Femur (tissue), 1 donor: ENCODE results near the gene PIK3R1.

Source experiments
- DNase-seq: peaks from one replicate; pipeline ENCODE4 v3.0.0-alpha.2; 2017

The PIK3R1 gene

DNA sequence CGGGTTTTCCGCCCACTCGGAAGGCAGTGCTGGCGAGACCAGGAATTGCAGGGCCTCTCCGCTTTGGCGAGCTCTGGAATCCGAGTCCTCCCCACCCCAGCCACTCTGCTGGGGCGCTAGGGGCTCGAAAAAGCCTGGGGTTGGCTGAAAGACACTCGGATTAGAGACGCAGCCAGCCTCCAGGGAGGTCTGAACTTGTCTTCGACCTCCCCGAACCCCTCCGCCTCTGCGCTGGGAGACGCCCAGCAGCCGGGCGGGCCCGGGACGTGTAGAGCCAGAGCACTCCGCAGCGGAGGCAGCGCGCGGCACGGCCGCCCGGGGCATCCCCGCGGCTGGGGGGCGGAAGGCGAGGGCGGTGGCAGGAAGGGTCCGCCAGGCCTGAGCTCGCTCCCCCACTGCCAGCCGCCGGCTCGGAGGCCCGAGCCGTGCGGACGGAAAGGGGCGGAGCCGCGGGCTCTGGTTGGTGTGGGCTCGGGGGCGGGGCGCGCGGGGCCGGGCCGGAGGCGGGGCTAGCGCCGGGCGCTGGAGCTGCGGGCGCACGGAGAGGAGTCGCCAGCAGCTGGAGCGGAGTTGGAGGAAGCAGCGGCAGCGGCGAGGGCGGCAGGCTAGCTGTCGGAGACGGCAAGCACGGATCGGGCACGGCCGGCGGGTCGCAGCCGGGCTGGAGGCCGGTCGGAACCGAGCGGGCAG is at the start of gene PIK3R1:
PIK3R1 (plus strand) TSS at position 549 of the 690 bp plus-strand sequence. CDS start 10,920 bp downstream, outside the sequence.
- peak; percentile 98 for DNase-seq

- no peak for DNase-seq
Observed at GRCh38 chr5:68167195-68167651, 48.3 kb upstream of the PIK3R1 start.

DNA sequence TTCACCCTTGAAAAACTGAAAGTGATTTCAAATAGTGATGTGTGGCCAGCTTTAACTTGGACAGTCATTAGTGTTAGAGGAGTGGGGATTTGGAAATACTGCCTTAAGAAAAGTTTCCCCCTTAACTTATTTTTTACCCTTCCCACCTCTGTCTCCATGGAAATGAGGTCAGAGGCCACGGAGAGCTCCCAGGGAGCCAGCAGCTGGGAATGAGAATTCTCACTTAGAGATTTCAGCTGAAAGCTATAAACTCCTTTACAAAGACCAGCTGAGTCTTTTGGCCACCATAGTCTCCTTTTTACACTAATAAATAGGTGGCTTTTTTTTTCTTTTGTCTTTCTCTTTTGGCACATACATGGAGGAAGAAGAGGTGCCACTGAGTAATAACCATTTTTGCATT is 45.7 kb upstream of the PIK3R1 start:
- peak; percentile 33 for DNase-seq

DNA sequence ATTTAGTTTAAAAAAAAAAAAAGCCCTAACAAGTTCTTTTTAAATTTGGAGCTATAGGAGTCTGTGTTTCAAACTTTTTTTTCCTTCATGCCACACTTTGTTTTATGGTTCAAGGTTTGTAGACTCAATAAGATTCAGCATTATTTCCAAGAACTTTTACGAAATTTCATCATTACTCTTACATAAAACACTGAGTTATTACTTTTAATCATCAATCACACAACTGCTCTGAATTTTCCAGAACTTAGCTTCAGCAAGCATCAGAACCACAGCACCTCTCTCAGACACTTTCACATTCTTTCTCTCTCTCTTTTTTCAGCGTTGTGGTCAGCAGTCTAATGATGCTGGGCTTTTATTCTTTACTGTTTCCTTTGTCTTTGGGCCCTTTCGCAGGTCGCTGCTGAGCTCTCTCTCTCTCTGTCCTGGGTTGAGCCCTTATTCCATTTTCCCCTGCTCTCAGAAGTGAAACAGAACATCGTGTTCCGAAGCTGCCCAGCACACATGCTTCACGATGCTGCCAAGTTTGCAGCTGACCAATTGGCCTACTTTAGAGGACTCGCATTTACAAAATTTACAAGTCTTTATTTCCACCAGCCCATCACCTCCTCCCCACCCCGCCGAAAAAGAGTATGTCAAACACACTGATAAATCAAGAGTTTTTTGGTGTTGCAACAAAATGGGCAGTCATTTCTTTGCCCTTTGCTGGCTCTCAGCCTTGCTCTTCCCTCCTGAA is 44.6 kb upstream of the PIK3R1 start:
- no peak for DNase-seq

GRCh38 chr5:68172314-68172713 is 43.2 kb upstream of the PIK3R1 start:
- no peak for DNase-seq

- no peak for DNase-seq
Observed at GRCh38 chr5:68173007-68173406, 42.5 kb upstream of the PIK3R1 start.

DNA sequence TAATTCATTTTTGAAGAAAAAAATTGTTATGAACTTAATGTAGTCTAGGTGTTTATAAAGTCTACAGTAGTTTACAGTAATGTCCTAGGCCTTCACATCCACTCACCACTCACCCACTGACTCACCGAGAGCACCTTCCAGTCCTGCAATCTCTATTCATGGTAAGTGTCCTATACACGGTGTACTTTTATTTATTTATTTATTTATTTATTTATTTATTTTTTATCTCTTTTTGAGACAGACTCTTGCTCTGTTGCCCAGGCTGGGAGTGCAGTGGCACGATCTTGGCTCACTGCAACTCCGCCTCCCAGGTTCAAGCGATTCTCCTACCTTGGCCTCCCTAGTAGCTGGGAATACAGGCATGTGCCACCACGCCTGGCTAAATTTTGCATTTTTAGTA is 39.3 kb upstream of the PIK3R1 start:
- DNase-seq = no peak

- no peak for DNase-seq
Observed at GRCh38 chr5:68176802-68177479, 38.6 kb upstream of the PIK3R1 start.

DNA sequence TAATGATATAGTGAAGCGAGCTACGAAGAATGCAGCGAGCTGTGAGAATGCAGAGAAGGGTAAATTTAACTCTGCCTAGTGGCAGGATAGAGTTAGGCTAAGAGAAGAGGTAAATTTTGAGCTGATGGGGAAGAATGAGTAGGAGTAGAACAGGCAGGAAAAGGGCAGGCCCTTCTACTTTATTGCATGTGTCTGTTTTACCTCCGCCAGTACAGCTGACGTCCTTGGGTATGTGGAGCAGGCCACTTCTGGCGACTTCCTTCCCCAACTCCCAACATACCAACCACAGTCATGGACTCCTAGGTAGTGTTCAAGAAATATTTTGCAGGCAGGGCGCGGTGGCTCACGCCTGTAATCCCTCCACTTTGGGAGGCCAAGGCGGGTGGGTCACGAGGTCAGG is 37.9 kb upstream of the PIK3R1 start:
- DNase-seq = no peak

- no peak for DNase-seq
Observed at GRCh38 chr5:68178579-68178978, 37.0 kb upstream of the PIK3R1 start.

DNA sequence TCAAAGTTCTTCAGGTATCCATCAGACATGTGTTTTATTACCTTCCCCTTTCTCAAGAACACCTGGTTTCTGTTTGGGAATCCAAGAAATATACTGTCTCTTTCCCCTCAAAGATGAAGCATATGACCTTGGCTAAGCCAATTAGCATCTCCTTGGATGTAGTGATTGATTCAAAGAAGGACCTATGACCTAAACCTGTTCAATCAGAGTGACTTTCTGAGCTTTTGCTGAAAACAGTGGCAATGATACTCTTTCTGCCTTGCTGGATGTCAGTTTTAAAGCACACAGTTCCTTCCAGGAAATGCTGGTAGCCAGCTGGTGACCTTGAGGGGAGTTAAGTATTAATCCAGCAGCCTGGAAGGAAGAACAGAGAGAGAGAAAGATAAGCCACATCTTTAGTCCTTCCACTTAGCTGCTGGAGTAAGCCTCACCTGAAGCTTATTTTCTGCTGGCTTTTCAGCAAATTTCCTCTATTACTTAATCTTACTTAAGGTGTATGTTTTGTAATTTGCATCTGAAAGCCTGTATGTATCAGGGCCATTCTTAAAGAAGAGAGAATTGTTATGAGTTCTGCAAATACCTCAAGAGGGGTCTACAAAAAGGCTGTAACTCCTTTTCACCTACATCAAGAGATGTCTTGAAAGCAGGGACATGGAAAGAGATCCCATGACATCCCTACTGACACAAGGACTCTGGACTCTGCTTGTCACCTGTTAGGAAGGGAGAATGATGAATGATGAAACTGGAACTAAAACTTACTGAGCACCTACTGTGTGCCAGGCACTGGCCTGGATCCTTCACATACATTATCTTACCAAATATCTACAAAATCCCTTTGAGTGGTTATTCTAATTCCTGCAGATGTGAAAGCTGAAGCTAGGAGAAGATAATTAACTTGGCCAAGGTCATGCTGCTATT is 35.2 kb upstream of the PIK3R1 start:
- no peak for DNase-seq

DNA sequence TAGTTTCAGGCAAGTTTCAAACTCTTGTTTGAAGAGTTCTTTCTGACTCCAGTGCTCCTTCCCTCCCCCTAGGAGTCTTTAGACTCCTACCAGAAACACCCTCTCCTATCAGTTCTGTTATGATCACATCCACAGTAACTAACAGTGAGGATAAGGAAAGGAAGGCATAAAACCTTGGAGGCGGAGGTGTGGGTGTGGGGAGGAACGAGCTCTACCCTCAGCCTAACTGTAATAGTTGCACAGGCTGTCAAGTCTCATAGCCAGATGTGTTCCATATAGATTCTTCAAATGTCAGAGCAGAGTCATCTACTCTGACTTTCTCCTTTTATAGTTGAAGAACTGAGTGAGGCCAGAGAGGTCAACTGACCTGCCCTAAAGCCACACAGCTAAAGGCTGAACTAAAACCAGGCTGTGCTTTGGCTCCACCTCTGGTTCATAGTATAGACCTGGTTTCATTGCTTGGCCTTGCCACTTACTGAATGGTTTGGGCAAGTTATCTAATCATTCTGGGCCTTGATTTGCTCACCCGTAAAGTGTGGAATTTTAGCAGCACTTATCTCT is 34.4 kb upstream of the PIK3R1 start:
- no peak for DNase-seq

DNA sequence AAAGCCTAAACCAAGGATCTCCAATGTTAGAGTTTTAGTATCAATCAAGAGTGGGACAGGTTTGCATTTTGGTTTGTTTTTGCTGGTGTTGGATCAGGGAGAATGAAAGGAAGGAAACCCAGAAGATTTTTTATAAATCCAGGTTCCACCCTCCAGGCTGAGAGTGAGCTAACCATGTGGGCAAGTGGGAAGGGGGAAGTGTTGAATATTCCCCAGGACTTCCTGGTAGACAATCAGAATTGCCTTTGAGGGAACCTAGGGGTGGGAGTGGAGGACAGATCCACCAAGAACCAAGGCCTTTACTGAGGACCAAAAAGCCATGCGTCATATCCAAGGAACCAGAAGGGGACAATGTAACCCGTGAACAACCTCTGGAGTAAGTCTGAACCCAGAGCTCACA is 33.5 kb upstream of the PIK3R1 start:
- DNase-seq = no peak

GRCh38 chr5:68182534-68182933 is 33.0 kb upstream of the PIK3R1 start:
- no peak for DNase-seq

DNA sequence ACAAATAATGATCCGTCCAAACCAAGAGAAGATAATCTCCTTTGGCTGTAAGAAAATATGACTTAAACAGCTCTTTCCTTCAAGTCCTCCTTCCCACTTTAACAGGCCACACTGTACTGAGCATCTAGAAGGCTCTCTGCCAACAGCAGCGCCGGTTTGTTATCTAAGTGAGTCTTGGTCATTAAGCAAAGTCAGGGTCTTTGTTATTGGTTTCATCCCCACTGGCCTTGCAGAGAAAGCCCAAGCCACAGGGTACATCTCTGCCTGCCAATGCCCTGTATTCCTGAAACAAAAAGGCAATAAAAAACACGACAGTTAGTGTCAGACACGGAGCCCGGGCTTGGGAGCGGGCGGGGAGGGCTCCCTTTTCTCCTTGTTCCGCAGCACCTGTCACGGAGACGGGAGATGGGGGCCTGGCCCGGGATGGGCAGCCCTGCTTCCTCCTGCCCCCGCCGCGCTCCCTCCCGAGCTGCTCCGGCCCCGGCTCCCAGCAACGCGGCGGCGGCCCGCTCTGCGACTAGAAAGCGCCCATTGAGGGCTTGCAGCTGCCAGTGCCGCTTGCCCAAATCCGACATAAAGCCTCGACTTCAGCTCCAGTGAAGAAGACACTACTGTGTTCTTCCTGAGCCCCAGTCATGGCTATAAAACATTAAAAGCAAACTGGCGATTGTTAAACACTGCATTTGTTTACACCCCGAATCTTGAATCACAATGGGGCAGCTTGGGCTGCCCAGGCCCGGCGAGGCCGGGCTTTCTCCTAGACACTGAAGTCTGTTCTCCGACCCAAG is 28.1 kb upstream of the PIK3R1 start:
- peak; percentile 40 for DNase-seq

DNA sequence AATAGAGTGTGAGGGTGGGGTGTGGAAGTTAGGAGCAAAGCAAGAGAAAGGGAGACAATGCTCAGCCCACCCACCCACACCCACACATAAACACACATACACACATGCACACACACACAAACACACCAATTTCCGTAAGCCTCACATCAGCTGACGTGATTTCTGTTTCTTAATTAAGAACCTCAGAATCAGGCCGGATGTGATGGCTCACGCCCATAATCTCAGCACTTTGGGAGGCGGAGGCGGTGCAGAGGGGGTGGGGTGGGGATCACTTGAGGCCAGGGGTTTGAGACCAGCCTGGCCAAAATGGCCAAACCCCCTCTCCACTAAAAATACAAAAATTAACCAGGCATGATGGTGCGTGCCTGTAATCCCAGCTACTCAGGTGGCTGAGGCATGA is 26.4 kb upstream of the PIK3R1 start:
- no peak for DNase-seq

DNA sequence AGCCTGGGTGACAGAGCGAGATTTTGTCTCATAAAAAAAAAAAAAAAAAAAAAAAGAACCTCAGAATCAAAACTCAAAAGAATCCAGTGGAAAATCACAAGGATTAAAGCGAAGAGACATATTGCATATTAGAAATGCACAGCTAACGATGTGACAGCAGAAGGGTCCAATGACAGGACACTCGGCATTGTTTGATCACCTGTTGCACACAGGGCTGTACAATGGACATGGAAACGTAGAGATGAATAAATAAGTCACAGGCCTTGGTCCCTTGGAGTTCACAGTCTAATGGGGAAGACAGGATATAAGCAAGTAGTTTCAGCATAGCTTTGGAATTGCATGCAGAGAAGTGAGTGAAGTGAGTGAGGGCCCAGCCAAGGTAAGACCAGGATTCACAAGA is 25.9 kb upstream of the PIK3R1 start:
- no peak for DNase-seq

DNA sequence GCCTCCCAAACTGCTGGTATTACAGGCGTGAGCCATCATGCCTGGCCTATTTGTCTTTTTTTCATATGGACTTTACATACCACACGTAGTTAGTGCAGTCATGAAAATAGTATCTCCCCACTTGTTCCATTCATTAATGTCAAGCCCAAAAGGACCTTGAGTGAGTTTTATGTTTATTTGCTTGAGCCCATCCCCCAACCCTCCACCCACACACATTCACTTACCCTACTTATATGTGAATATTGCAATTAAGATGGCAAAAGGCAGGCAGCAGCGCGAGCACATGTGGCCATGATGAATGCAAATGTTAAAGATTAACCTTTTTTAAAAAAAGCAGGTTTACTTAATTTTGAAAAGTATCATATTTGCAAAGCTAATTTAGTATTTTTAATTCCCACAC is 24.9 kb upstream of the PIK3R1 start:
- DNase-seq = no peak

DNA sequence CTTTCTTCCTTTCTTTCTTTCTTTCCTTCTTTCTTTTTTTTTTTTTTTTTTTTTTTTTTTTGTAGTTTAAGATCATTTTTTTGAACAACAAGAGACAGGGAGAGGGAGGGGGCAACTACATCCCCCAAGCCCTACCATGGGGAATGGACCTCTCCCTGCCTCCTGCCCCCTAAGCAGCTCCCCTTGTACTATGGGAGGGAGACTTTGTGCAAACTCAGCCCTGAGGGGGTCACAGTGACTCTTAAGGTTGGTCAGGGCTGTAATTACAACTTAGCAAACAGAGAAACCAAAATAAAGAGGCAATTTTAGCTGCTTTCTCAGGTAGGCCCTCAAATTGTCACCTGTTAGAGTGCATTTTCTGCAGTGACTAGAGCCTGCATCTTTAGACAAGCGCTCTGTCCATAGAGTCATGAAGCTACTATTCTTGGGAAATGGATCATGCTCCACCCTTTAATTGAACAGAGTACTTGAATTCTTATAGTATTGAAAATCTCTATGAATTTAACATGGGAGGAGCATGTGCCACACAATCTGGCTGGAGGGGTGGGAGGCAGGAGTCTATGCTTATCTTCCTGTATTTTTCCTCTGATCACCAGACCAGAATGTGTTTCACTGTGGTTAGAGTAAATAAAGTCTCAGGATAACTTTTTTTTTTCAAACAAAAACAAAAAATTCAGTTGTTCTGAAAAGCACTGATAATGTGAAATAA is 24.3 kb upstream of the PIK3R1 start:
- no peak for DNase-seq

DNA sequence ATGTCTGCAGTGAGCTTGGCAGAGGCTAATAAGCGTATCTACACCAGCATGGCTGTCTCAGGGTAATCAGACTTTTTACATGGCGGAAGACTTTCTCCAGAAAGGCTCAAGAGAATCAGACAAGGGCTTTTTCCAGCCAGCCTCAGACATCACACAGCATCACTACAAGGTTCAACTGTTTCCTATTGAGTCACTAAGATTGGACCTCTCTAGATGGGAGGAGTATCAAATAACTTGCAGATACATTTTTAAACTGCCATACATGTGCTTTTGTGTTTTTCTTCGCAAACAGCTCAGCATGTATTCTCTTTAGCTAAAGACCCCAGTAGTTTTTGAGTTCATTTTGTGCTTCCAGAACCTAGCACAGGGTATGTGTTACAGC is 22.9 kb upstream of the PIK3R1 start:
- DNase-seq = no peak

GRCh38 chr5:68193481-68194036 is 22.0 kb upstream of the PIK3R1 start:
- no peak for DNase-seq
